NCI-H2107 treated with DMSO at 0.1 percent for 48 hours (cell line): Measurements from ENCODE around the gene ING1.
A peak's percentile ranks its signal among the peaks of the same experiment; 100 is the strongest.
"Not testable (repeated sequence)": the region's sequence is repeated elsewhere in the genome, so short reads cannot be mapped to it uniquely, and the experiment has no call there.

Experiments
- DNase-seq: peaks from one replicate; lab custom pipeline; 2025; ENCODE audit not compliant: unreplicated experiment; lab: John Stamatoyannopoulos, UW

ING1 gene, protein sequence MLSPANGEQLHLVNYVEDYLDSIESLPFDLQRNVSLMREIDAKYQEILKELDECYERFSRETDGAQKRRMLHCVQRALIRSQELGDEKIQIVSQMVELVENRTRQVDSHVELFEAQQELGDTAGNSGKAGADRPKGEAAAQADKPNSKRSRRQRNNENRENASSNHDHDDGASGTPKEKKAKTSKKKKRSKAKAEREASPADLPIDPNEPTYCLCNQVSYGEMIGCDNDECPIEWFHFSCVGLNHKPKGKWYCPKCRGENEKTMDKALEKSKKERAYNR

DNA sequence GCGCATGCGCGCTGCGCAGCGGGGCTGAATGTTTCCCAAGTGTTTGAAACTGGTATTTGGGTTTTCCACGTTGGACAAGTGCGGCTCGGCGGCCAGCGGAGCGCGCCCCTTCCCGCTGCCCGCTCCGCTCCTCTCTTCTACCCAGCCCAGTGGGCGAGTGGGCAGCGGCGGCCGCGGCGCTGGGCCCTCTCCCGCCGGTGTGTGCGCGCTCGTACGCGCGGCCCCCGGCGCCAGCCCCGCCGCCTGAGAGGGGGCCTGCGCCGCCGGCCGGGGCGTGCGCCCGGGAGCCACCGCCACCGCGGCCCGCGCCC, at the start of gene ING1:
Gene ING1, plus strand, starts transcription at position 59 of the 311 bp plus-strand sequence. CDS start 450 bp downstream, outside the sequence.
- no peak for DNase-seq

DNA sequence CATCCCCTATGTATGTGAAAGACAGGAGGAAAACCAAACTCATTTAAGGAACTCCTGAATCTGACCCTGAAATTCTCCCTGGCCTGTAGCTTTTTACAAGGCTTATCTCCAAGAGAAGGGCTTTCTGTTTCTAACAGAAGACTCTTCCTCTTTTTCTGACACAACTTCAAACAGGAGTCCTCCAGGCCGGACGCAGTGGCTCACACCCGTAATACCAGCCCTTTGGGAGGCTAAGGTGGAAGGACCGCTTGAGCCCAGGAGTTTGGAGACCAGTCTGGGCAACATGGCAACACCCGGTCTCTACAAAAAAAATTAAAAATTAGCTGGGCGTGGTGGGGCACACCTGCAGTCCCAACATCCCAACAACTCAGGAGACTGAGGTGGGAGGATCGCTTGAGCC, 49.5 kb upstream of the ING1 start:
- no peak for DNase-seq

DNA sequence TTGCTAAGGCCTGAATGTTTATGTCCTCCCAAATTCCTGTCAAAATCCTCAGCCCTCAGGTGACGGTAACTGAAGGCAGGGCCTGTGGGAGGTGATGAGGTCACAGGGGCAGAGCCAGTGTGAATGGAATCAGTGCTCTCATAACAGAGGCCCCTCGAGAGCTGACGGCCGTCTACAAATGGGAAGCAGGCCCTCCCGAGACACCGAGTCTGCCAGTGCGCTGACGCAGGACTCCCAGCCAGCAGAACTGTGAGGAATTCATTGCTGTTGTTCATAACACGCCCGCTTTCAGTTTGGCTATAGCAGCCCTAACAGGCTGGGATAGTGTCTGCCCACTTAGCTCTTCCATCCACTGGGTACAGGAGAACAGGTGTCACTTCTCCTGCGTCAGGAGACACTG, 48.8 kb upstream of the ING1 start:
- DNase-seq: no peak

DNA sequence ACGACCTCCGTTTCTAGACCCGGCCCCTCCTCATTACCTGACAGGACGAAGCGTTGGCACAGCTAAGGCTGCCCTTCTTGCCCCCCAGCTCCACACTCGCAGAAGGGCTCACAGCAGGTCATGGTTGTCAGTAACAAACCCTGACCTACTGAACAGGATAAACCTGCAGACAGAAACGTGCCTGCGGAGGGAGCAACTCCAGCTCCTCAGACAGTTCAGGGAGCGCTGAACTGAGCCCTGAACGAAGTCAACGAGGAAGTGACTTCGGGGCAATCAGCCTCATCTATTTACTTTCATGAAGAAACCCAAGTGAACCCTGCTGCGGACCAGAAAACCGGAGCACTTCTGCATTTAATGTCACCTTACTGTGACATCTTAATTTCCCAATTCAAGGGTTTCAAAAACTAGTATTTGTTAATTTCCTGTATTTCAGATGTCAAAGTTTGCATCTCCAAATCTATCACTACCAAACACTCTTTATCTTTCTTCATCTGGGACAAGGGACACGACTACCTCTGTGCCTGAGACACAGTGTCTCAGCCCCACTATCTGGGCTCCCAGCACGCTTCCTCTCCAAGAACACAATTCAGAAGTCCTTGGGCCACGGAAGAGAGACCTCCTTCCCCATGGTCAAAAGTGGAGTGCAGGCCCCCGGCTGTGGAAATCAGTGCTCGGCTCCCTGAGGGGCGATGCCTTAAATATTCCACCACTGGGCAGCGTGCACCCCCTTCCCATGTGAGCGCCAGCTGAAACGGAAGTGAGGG, 47.8 kb upstream of the ING1 start:
- no peak for DNase-seq

DNA sequence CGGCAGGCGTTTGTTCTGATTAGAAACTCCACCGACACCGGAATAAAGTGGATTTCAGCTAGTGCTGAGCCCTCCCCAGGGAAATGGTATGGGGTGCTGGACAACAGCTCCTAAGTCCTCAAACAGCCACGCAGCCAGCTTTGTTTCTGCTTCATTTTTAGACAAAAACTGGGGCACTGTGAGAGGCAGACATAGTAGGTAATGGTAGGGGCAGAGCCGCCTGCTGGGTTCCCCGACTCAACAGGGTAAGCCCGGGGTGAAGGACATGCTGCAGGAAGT, 47.3 kb upstream of the ING1 start:
- DNase-seq: no peak

DNA sequence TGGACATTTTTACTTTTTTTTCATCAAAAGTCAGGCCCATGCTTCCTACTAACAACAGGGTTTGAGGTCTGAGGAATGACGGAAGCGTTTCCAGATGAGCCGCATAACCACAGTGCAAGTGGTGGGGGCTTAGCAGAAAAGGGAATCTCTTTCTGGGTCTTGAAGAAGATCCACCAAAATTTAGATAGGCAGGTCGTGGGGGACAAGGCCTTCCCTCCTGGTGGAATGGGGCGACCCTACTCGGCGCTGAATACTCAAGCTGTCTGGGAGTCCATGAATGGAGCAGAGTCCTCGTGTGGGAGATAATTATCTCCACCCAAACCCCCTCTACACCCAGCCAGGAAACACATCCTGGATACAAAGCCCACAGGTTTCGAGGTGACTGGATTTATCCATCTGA, 44.5 kb upstream of the ING1 start:
- DNase-seq: no peak

DNA sequence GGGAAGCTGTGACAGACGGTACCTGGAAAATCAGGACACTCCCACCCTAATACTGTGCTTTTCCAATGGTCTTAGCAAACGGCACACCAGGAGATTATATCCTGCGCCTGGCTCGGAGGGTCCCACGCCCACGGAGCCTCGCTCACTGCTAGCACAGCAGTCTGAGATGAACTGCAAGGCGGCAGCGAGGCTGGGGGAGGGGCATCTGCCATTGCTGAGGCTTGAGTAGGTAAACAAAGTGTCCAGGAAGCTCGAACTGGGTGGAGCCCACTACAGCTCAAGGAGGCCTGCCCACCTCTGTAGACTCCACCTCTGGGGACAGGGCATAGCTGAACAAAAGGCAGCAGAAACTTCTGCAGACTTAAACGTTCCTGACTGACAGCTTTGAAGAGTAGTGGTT, 43.7 kb upstream of the ING1 start:
- DNase-seq: not testable (repeated sequence)

DNA sequence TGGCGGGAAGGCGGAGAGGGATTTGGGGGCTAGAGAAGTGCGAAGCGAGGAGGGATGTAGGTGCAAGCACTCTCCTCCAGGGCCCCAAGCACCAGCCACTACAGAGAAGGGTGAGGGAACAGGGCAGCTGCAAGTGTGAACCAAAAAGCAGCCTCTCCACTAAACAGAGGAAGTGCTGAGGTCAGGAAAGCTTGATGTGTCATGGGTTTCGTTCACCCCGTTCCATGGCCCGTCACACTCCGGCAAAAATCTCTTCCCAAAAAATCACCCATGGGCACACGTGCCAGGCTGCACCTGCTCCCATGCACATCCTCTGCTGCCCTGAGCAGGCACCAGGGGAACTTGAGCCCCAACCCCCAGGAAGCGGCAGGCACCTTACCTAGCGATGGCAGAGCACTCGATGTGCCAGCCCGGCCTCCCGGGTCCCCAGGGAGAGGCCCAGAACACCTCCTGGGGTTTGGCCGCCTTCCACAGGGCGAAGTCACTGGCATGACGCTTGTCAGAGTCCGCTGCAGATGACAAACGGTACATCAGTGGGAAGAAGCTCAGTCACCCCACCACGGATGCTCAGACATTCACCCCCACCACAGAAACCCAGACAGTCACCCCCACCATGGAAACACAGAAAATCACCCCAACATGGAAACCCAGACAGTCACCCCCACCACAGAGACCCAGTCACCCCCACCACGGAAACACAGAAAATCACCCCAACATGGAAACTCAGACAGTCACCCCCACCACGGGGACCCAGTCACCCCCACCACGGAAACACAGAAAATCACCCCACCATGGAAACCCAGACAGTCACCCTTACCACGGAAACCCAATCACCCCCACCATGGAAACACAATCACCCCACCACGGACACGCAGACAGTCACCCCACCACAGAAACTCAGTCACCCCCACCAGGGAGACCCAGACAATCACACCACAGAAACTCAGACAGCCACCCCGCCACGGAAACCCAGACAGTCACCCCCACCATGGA, 36.6 kb upstream of the ING1 start:
- DNase-seq: peak; percentile 59

DNA sequence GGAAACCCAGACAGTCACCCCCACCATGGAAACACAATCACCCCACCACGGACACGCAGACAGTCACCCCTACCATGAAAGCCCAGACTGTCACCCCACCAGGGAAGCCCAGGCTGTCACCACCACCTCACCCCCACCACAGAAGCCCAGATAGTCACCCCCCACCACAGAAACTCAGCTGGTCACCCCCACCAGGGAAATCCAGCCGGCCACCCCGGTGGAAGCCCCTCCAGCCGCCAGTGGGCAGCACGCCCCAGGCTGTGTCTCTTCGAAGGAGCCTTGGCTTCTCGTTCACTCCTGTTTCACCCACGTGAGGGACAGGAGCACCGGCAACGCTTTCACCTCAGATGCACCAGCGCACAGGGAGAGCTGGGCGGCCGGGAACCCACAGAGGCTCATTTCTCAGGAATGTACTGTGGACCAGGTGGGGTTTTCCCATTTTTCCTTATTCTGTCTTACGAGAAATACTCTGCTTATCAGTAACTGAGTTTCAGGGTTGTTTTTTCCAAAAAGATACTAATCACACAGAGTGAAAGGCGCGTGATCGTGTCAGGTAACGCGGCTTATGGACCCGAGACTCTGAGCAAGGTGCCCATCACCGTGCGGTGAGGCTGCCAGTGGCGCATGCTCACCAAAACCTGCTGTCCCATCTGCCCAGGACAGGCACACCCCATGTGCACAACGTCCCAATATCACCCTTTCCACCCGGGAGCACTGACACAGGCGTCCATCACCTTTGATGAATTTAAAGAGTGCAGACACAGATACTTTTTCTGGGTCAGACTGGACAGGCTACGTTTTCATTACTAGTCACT, 35.6 kb upstream of the ING1 start:
- DNase-seq: no peak

DNA sequence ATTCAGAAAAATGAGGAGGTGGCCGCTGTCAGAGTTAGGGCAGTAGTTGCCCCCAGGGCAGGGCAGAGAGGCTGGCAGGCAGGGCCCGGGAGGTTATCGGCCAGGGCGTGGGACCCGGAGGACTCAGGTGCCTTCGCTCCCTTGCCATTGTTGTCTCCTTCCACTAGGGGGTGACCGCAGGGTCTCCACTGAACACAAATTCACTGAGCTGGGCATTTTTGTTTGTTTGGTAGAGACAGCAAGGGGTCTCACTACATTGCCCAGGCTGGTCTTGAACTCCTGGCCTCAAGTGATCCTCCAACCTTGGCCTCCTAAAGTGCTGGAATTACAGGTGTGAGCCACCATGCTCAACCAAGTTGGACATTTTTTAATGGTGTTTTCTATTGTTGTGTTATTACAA, 32.6 kb upstream of the ING1 start:
- DNase-seq: no peak

DNA sequence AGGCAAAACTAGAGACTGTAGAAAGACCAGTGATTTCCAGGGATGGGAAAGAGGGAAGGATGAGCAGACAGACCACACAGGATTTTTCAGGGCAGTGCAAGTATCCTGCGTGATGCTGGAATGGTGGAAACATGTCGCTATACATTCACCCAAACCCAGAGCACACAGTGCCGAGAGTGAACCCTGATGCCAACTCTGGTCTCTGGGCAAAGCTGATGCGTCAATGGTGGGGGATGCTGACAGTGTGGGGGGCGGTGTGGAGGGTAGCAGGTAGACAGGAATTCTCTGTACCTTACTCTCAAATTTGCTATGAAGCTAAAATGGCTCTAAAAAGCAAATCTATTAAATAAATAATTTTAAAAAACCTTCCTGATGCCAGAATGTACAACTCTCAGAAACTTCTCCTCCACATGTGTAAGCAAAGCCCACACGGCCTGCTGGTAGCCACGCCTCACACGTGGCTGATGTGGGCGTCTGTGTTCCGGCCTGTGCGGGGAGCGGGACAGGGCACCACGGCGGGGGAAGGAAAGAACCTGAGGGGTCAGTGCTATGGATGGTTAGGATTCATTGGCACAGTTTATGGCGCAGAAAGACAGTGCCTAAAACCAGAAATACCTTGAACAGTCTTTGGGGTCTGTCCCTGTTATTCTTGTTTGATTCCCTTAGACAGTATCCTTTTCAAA, 31.5 kb upstream of the ING1 start:
- DNase-seq: no peak

DNA sequence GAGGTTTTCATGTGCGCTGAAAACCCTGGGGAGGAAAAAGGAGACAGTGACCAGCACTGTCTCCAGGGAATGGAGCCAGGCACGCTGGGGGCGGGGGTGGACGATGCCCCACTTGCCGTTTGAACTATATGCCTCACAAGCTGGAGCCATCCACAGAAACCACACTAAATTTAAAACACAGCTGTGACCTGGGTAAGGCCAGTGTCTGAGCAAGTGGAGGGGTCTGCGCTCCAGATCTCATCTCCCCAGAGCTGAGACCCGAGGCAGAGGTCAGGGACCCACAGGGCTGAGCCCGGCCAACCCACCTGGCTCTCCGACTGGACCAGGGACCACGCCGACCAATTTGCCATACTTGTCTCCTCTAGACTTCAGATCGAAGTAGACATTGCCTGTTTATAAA, 30.8 kb upstream of the ING1 start:
- DNase-seq: no peak

DNA sequence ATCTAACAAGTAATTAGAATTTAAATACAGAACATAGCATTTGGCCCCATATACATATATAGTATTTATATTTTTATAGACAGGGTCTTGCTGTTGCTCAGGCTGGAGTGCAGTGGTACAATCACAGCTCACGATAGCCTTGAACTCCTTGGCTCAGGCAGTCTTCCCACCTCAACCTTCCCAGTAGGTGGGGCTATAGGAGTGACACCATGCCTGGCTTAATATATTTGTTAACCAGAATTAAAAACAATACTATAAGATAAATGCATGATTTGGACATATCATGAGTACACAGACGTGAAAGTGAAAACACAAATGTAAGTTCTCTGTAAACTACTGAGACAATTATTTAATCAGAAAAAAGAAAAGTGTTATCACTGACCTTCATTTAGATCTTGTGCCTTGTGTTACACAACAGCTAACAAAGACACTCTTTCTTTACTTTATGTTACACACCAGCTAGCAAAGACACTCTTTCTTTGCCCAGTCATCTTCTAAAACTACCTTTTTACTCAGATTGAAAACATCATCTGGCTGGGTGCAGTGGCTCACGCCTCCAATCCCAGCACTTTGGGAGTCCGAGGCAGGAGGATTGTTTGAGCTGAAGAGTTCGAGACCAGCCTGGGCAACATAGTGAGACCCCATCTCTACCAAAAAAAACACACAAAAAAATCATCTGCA, 30.2 kb upstream of the ING1 start:
- no peak for DNase-seq

DNA sequence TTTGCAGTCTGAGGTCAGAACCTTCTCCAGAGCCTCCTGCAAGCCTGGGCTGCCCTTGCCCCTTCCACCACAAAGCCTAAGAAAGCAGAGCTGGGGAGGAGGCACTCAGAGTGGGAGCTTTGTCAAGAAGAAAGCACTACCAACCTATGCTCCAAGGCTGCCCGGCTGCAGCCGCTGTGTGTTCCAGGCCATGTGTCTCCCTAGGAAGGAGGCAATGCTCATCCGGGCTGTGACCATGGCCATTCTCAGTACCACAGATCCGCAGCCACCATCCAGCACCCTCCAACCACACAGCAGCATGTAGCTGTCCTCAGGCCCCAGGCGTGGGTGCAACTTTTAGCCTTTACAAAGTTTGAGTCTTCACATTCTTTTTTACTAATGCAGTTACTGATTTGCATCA, 29.6 kb upstream of the ING1 start:
- no peak for DNase-seq

DNA sequence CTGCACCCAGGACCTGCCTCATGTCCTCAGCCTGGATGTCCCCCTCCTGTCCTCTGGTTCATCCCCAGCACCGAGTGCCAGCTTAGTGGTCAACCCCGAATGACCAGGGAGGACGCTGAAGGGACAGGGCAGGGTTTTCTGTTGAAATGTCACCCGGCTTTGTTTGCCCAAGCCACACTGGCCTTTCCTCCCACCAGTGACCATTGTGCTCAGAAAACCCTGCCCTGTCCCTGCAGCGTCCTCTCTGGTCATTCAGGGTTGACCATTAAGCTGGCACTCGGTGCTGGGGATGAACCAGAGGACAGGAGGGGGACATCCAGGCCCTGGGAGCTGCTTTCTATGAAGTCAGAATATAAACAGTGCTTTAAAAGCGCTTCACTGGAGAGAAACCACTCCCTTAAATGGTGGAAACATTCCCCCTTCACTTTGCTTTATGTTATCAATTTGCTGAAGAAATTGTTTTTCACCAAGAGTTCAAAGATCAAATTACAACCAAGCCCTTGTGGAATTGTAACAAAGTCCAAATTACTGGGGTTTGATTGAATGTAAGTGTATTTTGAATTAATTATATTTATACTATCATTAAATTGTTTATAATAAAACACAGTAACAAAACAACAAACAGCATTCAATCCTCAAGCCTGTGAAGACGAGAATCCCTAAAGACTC, 29.0 kb upstream of the ING1 start:
- DNase-seq: no peak

DNA sequence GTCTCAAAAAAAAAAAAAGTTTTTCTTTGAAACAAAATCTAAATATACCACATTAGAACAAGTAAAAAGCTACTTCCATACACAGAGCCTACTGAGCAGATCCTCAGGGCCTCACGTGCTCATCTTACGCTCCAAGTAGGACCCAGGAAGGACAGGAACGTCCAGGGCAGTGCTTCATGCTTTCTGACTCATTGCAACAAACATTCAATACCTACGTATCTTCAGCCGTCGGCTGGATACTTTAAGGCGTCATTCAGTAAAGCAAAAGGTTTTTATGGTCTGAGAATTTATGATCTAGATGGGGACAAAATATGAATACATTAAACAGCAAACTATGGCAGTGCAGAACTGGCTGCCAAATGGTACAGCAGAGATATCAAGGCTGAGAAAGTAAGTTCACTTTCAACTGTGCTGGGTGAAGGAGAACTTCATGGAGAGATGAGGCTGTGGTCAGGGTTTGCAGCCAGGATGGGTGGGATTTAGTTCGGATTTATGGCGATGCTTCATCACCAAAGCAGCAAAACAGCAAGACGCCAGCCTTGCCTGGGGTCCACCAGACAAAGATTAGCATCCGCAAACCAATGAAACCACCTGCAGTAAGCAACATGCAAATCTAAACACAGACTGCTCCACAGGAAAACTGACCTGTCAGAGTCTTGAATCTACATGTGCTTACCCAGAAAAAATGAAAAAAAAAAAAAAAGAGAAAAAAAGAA, 28.0 kb upstream of the ING1 start:
- no peak for DNase-seq

DNA sequence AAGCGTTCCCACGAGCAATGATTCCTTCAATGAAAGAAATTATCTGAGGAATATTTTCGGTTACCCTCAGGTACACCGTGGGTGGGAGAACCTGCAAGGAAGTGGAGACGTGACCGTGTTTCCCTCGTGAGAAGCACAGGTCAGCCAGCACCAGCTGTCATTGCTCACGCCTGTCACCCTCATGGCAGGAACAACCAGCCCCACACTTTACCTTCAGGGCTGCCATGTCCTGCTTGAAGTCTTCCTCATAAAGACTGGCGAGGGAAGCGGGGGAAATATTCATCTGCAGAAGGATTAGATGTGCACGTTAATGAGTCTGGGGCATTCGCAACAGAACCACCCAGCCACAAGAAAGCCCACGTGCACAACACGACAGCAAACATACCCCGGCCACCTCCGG, 25.8 kb upstream of the ING1 start:
- DNase-seq: no peak

DNA sequence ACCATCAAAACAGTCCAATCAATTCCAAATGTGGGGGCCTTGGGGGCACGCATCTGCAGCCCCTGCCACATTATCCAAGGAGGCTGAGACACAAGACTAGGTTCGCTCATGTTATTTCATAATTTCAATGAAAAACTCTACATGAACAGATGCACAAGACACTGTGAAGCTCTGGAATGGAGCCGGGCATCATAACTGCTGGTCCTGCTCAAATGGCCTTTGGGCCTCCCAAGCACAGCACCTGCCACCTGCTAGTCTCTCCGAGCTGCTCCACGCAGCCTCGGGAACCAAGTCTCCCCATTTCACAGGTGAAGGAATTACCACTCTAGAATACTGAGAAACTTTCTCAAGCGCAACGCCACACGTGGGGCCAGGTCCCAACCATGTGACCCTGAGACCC, 24.5 kb upstream of the ING1 start:
- DNase-seq: no peak

DNA sequence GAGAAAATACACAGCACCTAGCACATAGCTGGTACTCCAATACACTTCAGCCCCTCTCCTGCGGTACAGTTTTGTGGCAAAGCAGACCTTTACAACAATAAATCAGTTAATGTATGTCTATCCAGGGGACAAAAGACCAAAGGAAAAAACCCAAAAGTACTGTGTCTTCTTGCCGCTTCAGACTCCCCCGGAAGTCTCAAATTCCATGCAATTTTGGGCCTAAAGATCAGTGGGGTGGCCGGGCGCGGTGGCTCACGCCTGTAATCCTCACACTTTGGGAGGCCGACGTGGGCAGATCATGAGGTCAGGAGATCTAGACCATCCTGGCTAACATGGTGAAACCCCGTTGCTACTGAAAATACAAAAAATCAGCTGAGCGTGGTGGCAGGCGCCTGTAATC, 23.8 kb upstream of the ING1 start:
- no peak for DNase-seq
